IPS-NIHi7 (cell line): Measurements from ENCODE around the gene APBB2.

Source experiments
- DNase-seq: peaks from one replicate; pipeline ENCODE4 v3.0.0; 2012; ENCODE audit warnings: mixed read lengths; ENCODE audit errors: extremely low spot score

The APBB2 gene

DNA sequence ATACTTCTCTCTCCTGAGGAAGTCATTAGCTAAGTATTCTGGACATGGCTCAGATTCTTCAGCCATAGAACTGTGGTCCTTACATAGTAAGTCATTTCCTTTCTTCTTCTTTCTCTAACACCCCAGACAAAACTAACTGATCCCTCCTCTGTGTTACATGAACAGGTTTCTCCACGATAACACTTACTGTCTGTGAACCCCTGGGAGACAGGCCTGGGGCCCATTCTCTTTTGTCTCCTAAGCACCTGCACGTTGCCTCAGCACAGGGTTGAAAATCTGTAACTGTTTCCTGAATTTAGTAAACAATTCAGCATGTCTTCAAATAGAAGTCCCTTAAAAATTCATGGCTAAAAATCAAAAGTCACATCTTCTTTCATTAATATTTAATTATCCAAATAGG, 24.7 kb downstream of the APBB2 start:
- no peak for DNase-seq

DNA sequence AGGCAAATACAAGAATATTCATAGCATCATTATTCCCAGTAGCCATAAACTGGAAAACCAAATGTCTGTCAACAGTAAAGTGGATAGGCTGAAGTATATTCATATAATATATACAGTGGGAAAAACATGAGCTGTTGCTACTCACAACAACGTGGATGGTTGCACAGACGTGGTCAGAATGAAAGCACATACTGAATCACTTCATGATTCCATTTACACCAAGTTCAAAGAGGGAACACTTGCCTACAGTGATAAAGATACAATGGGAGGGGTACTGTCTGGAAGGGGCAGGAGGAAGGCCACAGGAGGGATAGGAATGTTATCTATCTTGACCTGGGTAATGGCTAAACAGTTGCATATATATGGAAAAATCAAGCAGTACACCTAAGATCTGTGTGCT, 25.3 kb downstream of the APBB2 start:
- DNase-seq, result no peak

DNA sequence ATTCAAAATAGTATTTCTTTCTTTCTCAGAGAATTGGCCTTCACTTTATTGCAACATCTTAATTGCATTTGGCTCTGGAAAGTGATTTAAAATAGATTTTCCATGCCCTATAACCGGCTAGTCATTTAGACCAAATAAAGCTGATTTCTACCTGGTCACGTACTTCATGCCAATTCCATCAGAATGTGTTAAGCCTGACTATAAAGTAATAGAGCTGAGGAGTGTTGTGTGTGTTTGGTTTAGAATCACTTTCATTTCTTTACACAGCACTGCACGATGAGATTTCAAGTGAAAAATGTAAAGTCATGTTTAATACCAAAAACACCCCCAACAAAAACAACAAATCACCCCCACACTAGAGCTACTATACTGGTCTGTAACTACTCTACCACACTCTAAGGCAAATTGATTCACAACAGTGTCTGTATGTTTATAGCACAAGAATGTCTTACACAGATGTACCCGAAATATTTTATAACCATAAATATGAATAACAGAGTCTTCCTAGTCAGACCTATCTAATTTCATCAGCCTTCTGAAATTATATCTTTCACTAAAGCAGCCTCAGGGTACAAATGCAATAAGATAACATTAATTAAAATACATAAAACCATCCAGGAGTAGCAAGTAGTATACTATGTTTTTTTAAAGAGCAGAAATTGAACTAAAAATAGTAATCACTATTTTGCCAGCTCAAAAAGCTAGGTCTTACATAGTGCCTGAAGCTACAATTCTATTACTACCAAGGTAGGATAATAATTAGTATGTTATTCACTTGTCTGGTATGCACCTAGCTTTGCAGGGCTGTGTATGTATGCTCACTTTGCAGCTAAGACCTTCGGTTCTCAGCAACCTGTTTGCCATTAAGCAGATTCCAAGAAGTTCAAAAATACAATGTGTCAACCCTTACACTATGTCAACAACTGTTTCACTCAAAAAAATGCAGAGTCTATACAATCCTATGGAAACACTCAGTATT, 28.4 kb downstream of the APBB2 start:
- DNase-seq, result no peak

DNA sequence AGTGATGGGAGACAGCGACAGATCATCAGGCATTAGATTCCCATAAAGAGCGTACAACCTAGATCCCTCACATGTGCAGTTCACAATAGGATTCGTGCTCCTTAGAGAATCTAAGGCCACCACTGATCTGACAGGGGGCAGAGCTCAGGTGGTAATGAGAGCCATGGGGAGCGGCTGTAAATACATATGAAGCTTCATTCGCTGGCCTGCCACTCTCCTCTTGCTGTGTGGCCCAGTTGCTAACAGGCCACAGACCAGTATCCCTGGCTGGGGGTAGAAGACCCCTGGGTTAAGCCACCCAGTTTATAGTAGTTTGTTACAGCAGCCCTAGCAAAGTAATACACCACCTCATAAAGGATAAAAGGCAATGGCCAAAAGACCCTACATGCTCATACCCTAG, 30.3 kb downstream of the APBB2 start:
- no peak for DNase-seq

- no peak for DNase-seq
These were observed 31.3 kb downstream of the APBB2 start for GRCh38 chr4:41183021-41183553.

GRCh38 chr4:41181037-41181436, 33.3 kb downstream of the APBB2 start:
- no peak for DNase-seq

DNA sequence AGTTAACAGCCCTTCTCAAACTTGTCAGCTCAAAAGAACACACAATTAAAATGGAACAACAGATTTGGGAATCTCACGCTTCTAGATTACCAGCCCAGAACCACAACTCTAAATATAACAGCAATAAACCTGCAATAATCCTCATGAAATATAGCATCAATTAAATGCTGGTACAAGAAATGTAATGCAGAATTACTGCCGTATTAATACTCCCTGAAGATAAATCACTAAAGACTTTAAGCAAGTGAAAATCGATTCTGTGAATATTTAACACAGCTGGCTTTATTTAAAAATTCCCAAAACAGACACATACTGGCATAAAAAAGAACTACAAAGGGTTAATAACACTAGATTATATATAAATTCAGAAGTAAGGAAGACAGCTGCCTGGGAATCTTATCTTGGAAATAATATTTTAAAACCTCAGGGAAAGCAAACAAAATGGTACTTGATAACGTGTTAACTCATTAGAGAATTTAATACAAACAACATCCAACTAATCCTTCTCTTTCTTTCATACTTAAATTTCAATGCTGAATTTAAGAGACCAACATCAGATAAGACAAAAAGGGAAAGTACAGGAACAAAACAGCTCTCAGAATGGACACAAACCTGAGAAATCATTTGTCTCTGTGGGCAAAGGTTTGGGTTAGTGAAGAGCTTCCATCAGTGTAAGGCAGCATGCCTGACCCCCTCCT, 34.7 kb downstream of the APBB2 start:
- no peak for DNase-seq

DNA sequence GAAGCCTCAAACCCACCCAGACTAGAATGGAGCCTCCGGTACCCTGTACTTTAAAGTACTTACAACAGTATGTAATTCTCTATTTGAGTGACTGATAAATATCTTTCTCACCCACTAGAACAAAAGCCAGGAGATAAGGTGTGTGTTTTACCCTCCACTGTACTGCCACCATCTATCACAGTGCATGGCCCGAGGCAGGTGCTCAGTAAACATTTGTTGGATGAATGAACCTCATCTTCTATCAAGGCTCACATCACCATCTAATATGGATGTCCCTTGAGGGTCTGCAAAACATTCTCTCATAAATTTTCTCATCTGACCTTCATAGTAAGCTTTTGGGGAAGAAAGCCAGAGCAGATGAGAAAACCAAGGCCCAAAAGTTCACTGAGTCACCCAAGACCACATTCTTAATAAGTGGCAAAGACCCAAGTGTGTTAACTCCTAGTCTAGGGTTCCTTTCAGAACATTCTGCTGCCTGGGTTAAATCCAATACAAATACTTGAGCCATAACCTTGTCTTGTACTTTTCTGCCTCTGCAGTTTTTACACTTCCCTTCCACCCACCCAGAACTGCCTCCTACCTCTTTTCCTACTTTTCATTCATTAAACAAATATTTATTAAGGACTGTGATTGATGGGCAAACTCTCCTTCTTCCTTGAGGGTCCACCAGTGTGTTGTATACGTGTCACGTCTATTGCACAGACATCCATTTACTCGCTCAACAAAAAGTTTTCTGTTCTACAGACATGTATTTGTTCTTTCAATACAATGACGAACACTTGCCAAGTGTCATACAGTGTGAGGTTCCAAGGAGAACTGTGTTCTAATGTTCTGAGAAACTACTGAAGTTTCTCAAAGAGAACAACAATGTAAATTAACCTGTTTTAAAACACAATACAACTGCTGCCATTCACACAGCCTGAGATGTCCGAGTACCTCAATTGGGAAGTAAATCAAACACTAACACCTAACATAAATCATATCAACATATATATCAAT, 35.7 kb downstream of the APBB2 start:
- no peak for DNase-seq

DNA sequence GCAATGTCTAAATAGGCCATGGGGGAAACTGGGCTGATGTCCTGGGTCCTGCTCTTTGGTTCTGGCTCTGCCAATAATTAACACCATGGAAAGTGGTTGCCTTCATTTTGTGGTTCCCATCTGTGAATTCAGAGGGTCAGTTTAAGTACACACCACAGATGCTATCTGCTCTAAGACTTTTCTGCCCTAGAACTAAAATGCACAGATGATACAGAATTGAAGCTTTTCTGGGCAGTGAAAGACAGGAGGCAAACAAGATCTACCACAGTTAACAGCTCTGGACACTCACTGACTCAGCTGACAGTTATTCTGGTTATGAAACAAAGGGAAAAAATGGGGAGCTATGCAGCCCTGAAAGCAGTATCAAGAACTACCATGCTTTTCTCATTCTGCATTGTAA, 37.3 kb downstream of the APBB2 start:
- DNase-seq, result no peak

DNA sequence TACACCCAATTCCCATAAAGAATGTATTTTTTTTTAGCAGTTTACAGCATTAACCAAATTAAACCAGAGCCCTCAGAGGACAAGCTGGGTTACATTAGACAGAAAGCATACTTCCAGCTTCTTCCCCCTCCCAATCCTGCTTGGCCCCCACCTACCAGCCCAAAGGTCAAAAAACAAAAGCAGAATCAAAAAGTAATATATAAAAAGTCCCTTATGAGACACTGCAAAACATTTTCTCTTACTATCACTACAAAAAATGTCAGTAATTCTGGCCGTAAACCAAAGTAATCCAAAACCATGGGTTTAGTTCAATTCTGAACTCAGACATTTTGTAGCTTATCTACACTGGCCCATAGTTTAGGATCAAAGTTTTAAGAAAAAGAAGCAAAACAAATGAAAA, 38.0 kb downstream of the APBB2 start:
- DNase-seq, result no peak

GRCh38 chr4:41175794-41176193, 38.5 kb downstream of the APBB2 start:
- no peak for DNase-seq

- no peak for DNase-seq
These were observed 39.9 kb downstream of the APBB2 start for GRCh38 chr4:41174444-41174843.

- no peak for DNase-seq
These were observed 41.6 kb downstream of the APBB2 start for GRCh38 chr4:41172786-41173185.

DNA sequence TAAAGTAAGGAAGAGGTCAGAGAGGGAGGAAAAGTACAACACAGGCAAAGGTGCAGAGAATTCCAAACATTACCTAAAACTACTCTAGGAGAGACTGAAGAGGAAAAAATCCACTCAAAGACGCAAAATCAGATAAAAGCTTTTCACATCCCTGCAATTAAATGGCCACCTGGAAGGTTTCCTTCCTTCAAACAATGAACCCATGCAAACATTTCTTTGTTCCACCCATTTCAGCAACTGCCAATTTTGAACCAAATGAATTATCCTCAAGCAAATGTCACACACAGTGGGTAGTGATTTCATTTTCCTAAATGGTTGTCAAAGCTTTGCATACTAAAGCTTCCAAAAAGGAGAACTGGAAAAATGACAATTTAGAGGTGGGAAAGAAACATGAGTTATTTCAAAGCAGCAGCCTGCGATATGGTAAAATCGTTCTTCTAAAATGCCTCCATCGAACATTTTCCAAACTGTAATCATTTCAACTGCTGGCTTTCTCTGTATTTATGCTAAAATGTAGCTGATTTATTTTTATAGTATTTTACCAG, 45.0 kb downstream of the APBB2 start:
- DNase-seq, result no peak

DNA sequence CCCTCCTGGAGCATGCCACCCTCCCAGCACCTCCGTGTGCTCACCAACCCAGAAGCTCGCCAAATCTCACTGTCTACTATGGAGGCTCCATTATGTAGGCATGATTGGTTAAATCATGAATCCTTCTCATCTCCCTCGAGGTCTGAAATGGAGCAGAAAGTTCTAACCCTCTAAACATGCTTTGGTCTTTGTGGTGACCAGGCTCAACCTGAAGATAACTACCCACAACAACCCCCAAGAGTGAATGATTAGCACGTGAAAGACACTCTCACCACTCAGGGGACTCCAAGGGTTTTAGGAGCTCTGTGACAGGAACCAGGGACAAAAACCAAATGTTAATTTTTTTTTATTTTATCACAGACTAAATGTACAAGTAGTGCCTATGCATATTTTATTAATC, 47.2 kb downstream of the APBB2 start:
- no peak for DNase-seq

DNA sequence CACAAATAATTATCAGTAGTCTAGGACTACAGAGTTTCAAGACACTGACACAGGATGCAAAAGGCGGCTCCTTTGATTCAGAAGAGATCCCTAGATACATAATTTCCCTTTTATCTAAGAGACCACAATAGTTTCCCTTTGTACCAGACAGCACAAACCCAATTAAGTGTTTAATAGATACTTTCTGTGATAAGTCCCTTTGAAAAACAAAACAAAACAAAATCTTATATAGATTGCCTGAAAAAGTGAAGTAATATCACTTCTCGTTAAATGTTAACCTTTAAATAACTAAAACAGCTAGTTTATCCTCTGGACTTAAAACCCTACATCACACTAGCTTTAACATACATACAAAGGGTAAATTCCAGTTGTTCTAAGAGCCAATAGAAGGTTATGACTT, 49.9 kb downstream of the APBB2 start:
- no peak for DNase-seq

DNA sequence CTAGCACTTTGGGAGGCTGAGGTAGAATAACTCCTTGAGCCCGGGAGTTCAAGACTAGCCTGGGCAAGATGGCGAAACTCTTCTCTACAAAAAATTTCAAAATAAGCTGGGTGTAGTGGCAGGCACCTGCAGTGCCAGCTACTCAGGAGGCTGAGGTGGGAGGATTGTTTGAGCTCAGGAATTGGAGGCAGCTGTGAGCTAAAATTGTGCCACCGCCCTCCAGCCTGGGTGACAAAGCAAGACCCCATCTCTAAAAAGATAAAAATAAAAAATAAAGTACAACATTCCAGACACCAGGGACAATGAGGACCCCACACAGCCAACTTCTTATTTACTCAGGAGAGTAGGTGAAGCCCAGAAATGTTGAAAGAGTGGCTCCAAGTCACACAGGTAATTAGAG, 53.0 kb downstream of the APBB2 start:
- no peak for DNase-seq

- DNase-seq, result no peak
These were observed 53.5 kb downstream of the APBB2 start for GRCh38 chr4:41160856-41161255.

DNA sequence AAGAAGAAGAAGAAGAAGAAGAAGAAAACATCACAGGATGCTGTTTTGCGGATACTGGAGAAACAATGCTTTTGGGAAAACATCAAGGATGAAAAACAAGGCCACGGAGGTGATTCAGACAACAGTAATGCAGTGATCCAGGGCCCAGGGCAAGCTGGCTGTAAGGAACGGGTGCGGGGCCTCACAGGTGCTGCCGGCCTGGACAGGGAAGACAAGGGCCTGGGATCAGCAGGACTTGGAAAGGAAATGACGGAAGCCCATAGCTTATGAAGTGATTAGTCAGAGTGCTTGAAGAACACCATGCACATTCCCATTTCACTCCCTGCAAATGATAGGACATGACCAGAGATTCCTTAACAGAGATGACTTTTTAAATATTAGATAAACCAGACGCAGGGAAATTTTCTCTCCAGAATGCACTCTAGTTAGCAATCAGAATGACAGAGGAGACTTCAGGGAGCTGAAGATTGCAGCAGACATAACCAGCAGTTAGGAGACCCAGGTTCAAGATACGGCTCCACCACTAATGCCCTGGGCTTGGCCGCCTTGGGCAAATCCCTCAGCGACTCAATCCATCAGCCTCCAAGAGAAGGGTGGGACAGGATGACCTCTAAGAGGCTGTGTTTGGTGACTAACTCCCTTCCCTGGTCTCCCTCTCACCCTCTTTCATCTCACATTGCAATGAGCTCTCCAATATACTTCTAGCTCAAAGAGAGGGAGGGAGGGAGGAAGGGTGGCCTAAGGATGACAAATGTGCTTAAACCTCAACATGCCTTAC, 54.1 kb downstream of the APBB2 start:
- DNase-seq, result peak; percentile 48

- no peak for DNase-seq
These were observed 55.6 kb downstream of the APBB2 start for GRCh38 chr4:41158756-41159155.

DNA sequence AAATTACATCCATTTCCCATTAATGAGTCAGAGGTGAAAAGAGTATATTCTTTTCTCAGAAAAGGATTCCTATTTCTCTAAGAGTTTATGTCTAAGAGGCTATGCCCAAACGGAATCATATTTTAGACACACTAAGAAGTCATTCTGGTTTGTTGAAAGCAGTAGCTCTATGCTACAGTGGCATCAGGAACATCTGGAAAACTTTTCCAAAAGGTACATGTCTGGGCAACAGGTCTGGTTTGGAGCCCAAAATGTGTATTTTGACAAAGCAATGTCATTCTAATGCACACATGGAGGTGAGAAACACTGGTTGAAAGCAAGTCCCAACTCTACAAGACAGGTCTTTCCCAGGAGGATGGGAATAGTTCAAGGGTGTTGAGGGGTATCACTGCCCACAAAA, 56.1 kb downstream of the APBB2 start:
- DNase-seq, result no peak
